A549 (cell line): ENCODE data around the gene TMEM183A. TPM values are rescaled to one million over a fixed set of nuclear protein-coding genes. Genes with fewer than 3 reads are reported as not detected.
A peak's percentile ranks its signal among the peaks of the same experiment; 100 is the strongest.

Experiments used
- ATAC-seq, 2 experiments: fragments of 200-7000 bp in 1 of 2; fragments of >200 bp in 1 of 2; cut with Nextera tagmentation in 1 of 2; cut with Tn5 transposase in 1 of 2; 3 replicates each; pipeline versions ENCODE4 v1.8.0 to v1.9.1; 2018 to 2020; ENCODE audit warnings: mild to moderate bottlenecking in 1 of 2, moderate library complexity in 1 of 2
- CTCF ChIA-PET: fragments of 300-600 bp; sonication (Branson Sonifier 250); formaldehyde crosslinking; extraction: SDS; loops from one replicate; lab custom pipeline; 2021; ENCODE audit warnings: antibody characterized with exemption, inconsistent platforms; lab: Yijun Ruan, JAX
- POLR2A ChIA-PET: fragments of 350-600 bp; formaldehyde crosslinking; extraction: SDS; loops from one replicate; lab custom pipeline; 2021; ENCODE audit warnings: antibody characterized with exemption, inconsistent platforms; lab: Yijun Ruan, JAX
- DNase-seq, 2 experiments: peaks; one replicate each; pipeline versions ENCODE4 v3.0.0 to v3.0.0-alpha.2; 2011 to 2016; ENCODE audit warnings: low read depth in 1 of 2, low spot score in 1 of 2
- FAIRE-seq: peaks from 2 replicates; lab custom pipeline; 2011; peaks lifted over from hg19 to GRCh38; lab: Jason Lieb, UNC
- H3K27ac ChIP-seq, 2 experiments: fragments of >200 bp; sonication (Bioruptor Twin); formaldehyde crosslinking; 3 replicates each; pipeline ENCODE4 v1.5.1; 2016 to 2017
- H3K4me1 ChIP-seq: fragments of >200 bp; sonication (Bioruptor Twin); formaldehyde crosslinking; 3 replicates; pipeline ENCODE4 v1.6.1; 2016
- H3K4me2 ChIP-seq: fragments of >200 bp; sonication (Bioruptor Twin); formaldehyde crosslinking; 3 replicates; pipeline ENCODE4 v1.6.1; 2016
- H3K4me3 ChIP-seq: fragments of >200 bp; sonication (Bioruptor Twin); formaldehyde crosslinking; 3 replicates; pipeline ENCODE4 v1.5.1; 2016
- H3K9me3 ChIP-seq: fragments of >200 bp; sonication (Bioruptor Twin); formaldehyde crosslinking; 3 replicates; pipeline ENCODE4 v1.6.1; 2016
- CHD2 ChIP-seq: fragments of 150-350 bp; IDR thresholded peaks from 2 replicates; pipeline ENCODE4 v1.6.1; 2014; ENCODE audit warnings: low read length; ENCODE audit not compliant: partially characterized antibody
- GATA3 ChIP-seq: IDR thresholded peaks from 2 replicates; pipeline ENCODE4 v1.6.1; 2012; ENCODE audit warnings: borderline replicate concordance
- HEYL ChIP-seq: fragments of 250-450 bp; sonication (Bioruptor Pico); IDR thresholded peaks from 2 replicates; pipeline ENCODE4 v1.8.0; 2021; ENCODE audit warnings: mild to moderate bottlenecking, moderate library complexity
- HOXA7 ChIP-seq: fragments of 250-450 bp; sonication (Bioruptor Pico); IDR thresholded peaks from 2 replicates; pipeline ENCODE4 v1.5.0; 2020; ENCODE audit warnings: mild to moderate bottlenecking, moderate library complexity
- HOXB5 ChIP-seq: fragments of 250-450 bp; sonication (Bioruptor Pico); IDR thresholded peaks from 2 replicates; pipeline ENCODE4 v1.5.0; 2020; ENCODE audit warnings: mild to moderate bottlenecking, moderate library complexity
- MAFK ChIP-seq: fragments of 450-650 bp; IDR thresholded peaks from 2 replicates; pipeline ENCODE4 v1.6.1; 2014; ENCODE audit not compliant: partially characterized antibody
- PHF8 ChIP-seq: fragments of 200-600 bp; sonication (generic); IDR thresholded peaks from 2 replicates; pipeline ENCODE4 v1.6.1; 2016; ENCODE audit warnings: low read depth, mild to moderate bottlenecking, antibody characterized with exemption, moderate library complexity, borderline replicate concordance
- RARB ChIP-seq: fragments of 250-450 bp; sonication (Bioruptor Pico); IDR thresholded peaks from 2 replicates; pipeline ENCODE4 v1.8.0; 2021; ENCODE audit warnings: mild to moderate bottlenecking, moderate library complexity
- RFX5 ChIP-seq: fragments of 450-650 bp; IDR thresholded peaks from 2 replicates; pipeline ENCODE4 v1.7.1; 2014; ENCODE audit warnings: antibody characterized with exemption, mild to moderate bottlenecking, moderate library complexity
- SMC3 ChIP-seq: fragments of >200 bp; sonication (Bioruptor Twin); formaldehyde crosslinking; IDR thresholded peaks from 3 replicates; pipeline ENCODE4 v1.6.1; 2018; ENCODE audit warnings: inconsistent platforms
- TFCP2L1 ChIP-seq: fragments of 250-450 bp; sonication (Bioruptor Pico); IDR thresholded peaks from 2 replicates; pipeline ENCODE4 v1.5.0; 2021; ENCODE audit warnings: mild to moderate bottlenecking
- TP53 ChIP-seq: fragments of 250-450 bp; sonication (Bioruptor Pico); IDR thresholded peaks from 2 replicates; pipeline ENCODE4 v1.5.0; 2021; ENCODE audit warnings: mild to moderate bottlenecking, moderate library complexity
- WGBS: methylation state at CpG from one replicate; pipeline ENCODE4 v1.1.6; 2017; ENCODE audit errors: missing lambda C conversion rate; 5-methylcytosine and 5-hydroxymethylcytosine counted together
- polyA plus RNA-seq, 4 experiments: library from polyadenylated mRNA; depleted of rRNA in 3 of 4; stranded (reverse); fragments of >200 nt; fragmentation: RNase III in 1 of 4; extraction: RNeasy Plus Mini Kit Qiagen cat#74134 plus additional on column Dnase treatment in 1 of 4; gene quantifications; 2 replicates in 3 of 4; 3 replicates in 1 of 4; pipeline ENCODE4 v1.2.3, GENCODE V29; 2011 to 2017
- TF ChIP-seq, protein P1 (sequence below): fragments of 200-600 bp; sonication (generic); IDR thresholded peaks from 2 replicates; pipeline ENCODE4 v1.6.1; 2016; ENCODE audit warnings: antibody characterized with exemption, mild to moderate bottlenecking, moderate library complexity
- TF ChIP-seq, protein P2 (sequence below): fragments of 250-450 bp; sonication (Bioruptor Pico); IDR thresholded peaks from 2 replicates; pipeline ENCODE4 v1.5.0; 2021; ENCODE audit warnings: mild to moderate bottlenecking, moderate library complexity, borderline replicate concordance
- TF ChIP-seq, protein P3 (sequence below): fragments of >200 bp; sonication (Bioruptor Twin); formaldehyde crosslinking; IDR thresholded peaks from 2 replicates; pipeline ENCODE4 v1.6.1; 2016
- TF ChIP-seq, protein P4 (sequence below): IDR thresholded peaks from 2 replicates; pipeline ENCODE4 v1.6.1; 2012
- TF ChIP-seq, protein P5 (sequence below): fragments of 250-450 bp; sonication (Bioruptor Pico); IDR thresholded peaks from 2 replicates; pipeline ENCODE4 v1.5.0; 2020; ENCODE audit warnings: low read depth, mild to moderate bottlenecking, moderate library complexity

Gene TMEM183A
- polyA plus RNA-seq, 2 of the 4 experiments (the other 2 are of a cell fraction): 48.4 to 114 TPM

DNA sequence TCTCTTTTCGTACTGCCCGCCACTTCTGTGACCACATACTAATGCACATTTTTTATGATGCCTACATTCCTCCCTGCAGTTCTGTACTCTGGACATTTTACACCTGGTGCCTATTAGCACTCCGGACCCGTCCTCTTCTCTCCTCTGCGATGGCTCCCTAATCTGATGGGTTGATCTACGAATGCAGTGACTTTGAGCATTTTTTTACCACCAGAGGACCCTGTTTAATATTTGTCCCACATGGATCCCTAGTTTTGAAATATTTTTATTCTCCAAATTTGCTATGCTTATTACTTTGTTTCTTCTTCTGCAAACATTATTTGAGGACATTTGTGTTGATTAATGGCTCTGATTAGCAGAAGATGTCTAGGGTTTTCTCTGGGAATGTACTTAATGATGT is 24.3 kb downstream of the TMEM183A start:
- 72% methylated on average over 6 of the region's 6 CpGs for WGBS
- Histone ChIP-seq H3K27ac (no peak overlapping the region), H3K4me2 (no peak overlapping the region), H3K9me3 (no peaks in the 10 kb centered on the region), H3K4me1 (no peaks in the 10 kb centered on the region), H3K4me3 (no peak overlapping the region)
- TF ChIP-seq, protein P1, sequence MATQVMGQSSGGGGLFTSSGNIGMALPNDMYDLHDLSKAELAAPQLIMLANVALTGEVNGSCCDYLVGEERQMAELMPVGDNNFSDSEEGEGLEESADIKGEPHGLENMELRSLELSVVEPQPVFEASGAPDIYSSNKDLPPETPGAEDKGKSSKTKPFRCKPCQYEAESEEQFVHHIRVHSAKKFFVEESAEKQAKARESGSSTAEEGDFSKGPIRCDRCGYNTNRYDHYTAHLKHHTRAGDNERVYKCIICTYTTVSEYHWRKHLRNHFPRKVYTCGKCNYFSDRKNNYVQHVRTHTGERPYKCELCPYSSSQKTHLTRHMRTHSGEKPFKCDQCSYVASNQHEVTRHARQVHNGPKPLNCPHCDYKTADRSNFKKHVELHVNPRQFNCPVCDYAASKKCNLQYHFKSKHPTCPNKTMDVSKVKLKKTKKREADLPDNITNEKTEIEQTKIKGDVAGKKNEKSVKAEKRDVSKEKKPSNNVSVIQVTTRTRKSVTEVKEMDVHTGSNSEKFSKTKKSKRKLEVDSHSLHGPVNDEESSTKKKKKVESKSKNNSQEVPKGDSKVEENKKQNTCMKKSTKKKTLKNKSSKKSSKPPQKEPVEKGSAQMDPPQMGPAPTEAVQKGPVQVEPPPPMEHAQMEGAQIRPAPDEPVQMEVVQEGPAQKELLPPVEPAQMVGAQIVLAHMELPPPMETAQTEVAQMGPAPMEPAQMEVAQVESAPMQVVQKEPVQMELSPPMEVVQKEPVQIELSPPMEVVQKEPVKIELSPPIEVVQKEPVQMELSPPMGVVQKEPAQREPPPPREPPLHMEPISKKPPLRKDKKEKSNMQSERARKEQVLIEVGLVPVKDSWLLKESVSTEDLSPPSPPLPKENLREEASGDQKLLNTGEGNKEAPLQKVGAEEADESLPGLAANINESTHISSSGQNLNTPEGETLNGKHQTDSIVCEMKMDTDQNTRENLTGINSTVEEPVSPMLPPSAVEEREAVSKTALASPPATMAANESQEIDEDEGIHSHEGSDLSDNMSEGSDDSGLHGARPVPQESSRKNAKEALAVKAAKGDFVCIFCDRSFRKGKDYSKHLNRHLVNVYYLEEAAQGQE: no peak
- TF ChIP-seq GATA3 (no peak), HOXB5 (CRISPR knock-in tag) (no peak), RARB (CRISPR knock-in tag) (no peak), HEYL (CRISPR knock-in tag) (no peak), HOXA7 (CRISPR knock-in tag) (no peak), CHD2 (no peak), RFX5 (no peak), SMC3 (no peak), TP53 (CRISPR knock-in tag) (no peak), PHF8 (no peak), TFCP2L1 (no peak)
- TF ChIP-seq, protein P2, sequence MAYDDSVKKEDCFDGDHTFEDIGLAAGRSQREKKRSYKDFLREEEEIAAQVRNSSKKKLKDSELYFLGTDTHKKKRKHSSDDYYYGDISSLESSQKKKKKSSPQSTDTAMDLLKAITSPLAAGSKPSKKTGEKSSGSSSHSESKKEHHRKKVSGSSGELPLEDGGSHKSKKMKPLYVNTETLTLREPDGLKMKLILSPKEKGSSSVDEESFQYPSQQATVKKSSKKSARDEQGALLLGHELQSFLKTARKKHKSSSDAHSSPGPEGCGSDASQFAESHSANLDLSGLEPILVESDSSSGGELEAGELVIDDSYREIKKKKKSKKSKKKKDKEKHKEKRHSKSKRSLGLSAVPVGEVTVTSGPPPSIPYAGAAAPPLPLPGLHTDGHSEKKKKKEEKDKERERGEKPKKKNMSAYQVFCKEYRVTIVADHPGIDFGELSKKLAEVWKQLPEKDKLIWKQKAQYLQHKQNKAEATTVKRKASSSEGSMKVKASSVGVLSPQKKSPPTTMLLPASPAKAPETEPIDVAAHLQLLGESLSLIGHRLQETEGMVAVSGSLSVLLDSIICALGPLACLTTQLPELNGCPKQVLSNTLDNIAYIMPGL (CRISPR knock-in tag): no peak
- TF ChIP-seq, protein P3, sequence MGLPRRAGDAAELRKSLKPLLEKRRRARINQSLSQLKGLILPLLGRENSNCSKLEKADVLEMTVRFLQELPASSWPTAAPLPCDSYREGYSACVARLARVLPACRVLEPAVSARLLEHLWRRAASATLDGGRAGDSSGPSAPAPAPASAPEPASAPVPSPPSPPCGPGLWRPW: no peak
- TF ChIP-seq, protein P4, sequence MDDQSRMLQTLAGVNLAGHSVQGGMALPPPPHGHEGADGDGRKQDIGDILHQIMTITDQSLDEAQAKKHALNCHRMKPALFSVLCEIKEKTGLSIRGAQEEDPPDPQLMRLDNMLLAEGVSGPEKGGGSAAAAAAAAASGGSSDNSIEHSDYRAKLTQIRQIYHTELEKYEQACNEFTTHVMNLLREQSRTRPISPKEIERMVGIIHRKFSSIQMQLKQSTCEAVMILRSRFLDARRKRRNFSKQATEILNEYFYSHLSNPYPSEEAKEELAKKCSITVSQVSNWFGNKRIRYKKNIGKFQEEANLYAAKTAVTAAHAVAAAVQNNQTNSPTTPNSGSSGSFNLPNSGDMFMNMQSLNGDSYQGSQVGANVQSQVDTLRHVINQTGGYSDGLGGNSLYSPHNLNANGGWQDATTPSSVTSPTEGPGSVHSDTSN: no peak
- TF ChIP-seq, protein P5, sequence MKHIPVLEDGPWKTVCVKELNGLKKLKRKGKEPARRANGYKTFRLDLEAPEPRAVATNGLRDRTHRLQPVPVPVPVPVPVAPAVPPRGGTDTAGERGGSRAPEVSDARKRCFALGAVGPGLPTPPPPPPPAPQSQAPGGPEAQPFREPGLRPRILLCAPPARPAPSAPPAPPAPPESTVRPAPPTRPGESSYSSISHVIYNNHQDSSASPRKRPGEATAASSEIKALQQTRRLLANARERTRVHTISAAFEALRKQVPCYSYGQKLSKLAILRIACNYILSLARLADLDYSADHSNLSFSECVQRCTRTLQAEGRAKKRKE: no peak
- FAIRE-seq (no peak), DNase-seq (no peak), ATAC-seq (no peak)
- CTCF ChIA-PET: interaction anchor here (1.0 to 25.2 kb wide), 7 partner anchors 6 to 236 kb away, joined by 3 to 452 read pairs (median 100); partner anchors contain the start of gene MYBPH
- POLR2A ChIA-PET: no interaction called here

DNA sequence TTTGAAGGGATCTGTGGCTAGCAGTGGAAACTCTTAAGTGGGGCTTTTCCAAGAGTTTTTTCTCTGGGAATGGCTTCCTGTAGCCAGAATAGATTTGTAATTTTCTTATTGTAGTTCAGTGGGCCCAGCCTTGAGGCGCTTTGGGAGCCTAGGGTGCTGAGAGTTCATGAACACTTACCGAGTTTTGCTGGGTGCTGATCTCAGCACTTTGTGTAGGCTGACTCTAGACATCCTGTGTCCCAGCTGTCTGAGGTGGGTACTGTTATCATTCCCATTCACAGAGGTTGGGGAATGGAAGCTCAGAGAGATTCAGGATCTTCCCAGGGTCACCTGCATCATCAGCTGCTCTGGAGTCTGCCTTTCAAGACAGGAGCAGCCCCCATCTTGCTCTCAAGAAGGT is 26.1 kb downstream of the TMEM183A start:
- no peak for FAIRE-seq
- no peak overlapping the region for H3K4me3 ChIP-seq
- TF ChIP-seq, protein P1: no peak
- peak; percentile 69 for TF ChIP-seq MAFK
- H3K9me3 ChIP-seq: no peaks in the 10 kb centered on the region
- 86% methylated on average over 2 of the region's 2 CpGs for WGBS
- no peak for ATAC-seq
- CTCF ChIA-PET: interaction anchor here (1.2 to 25.2 kb wide), 8 partner anchors 6 to 237 kb away, joined by 3 to 452 read pairs (median 144); partner anchors contain the start of genes ADORA1, MYBPH and PPFIA4
- H3K4me1 ChIP-seq: peaks cover 6% of the 10 kb centered on the region; the same call in 2 of the 3 replicates
- DNase-seq: no peak
- H3K4me2 ChIP-seq: no peak overlapping the region
- H3K27ac ChIP-seq: no peak overlapping the region
- POLR2A ChIA-PET: no interaction called here
